SH-SY5Y (cell line): ENCODE data around the gene IRF7.

Experiments
- GATA2 ChIP-seq: IDR thresholded peaks from 2 replicates; pipeline ENCODE4 v1.6.1; 2011; ENCODE audit warnings: mild to moderate bottlenecking, low read depth, low read length
- GATA3 ChIP-seq: IDR thresholded peaks from 2 replicates; pipeline ENCODE4 v1.6.1; 2011; ENCODE audit warnings: low read depth, mild to moderate bottlenecking, low read length, moderate library complexity

Gene IRF7

GRCh38 chr11:617912-618682 lies 2.3 kb upstream of the IRF7 start:
- TF ChIP-seq GATA2 (no peak), GATA3 (no peak)

- TF ChIP-seq GATA3 (no peak), GATA2 (no peak)
Observed at GRCh38 chr11:617199-617911, 1.6 kb upstream of the IRF7 start.

GRCh38 chr11:616320-617198 lies 809 bp upstream of the IRF7 start:
- no peak for TF ChIP-seq GATA3
- TF ChIP-seq GATA2, result no peak

GRCh38 chr11:614623-615503 lies 887 bp downstream of the IRF7 start:
- TF ChIP-seq GATA3 (no peak), GATA2 (no peak)

GRCh38 chr11:614021-614622 lies 1.6 kb downstream of the IRF7 start:
- TF ChIP-seq GATA3, result no peak
- no peak for TF ChIP-seq GATA2

GRCh38 chr11:613369-613968 lies 2.3 kb downstream of the IRF7 start:
- TF ChIP-seq GATA3, result no peak
- TF ChIP-seq GATA2, result no peak

GRCh38 chr11:612961-613300 lies 2.8 kb downstream of the IRF7 start:
- TF ChIP-seq GATA3, result no peak

- TF ChIP-seq GATA2, result no peak
- TF ChIP-seq GATA3, result no peak
Observed at GRCh38 chr11:612201-612960, 3.4 kb downstream of the IRF7 start.

- no peak for TF ChIP-seq GATA3
Observed at GRCh38 chr11:611001-611996, 4.5 kb downstream of the IRF7 start.

GRCh38 chr11:610146-610801 lies 5.5 kb downstream of the IRF7 start:
- TF ChIP-seq GATA3 (no peak), GATA2 (no peak)

GRCh38 chr11:609341-609811 lies 6.4 kb downstream of the IRF7 start:
- TF ChIP-seq GATA2 (no peak), GATA3 (no peak)
